CMK (cell line): Measurements from ENCODE around the gene TAS2R39.

Source experiments
- DNase-seq: peaks from one replicate; pipeline ENCODE4 v3.0.0-alpha.2; 2010; ENCODE audit warnings: low read depth

TAS2R39 gene

GRCh38 chr7:143216686-143217085 is 33.5 kb downstream of the TAS2R39 start:
- DNase-seq: no peak

- DNase-seq: no peak
These were observed 34.6 kb downstream of the TAS2R39 start for GRCh38 chr7:143217806-143218205.

GRCh38 chr7:143221286-143221685 is 38.1 kb downstream of the TAS2R39 start:
- DNase-seq: no peak

GRCh38 chr7:143221737-143222136 is 38.5 kb downstream of the TAS2R39 start, which contains the start of gene TAS2R40:
TSS of gene TAS2R40 (plus strand) at chr7:143222037. CDS start at chr7:143222079, 42 bp downstream.
- DNase-seq: no peak

GRCh38 chr7:143222782-143223181 is 39.6 kb downstream of the TAS2R39 start:
- no peak for DNase-seq

GRCh38 chr7:143223784-143224183 is 40.6 kb downstream of the TAS2R39 start:
- no peak for DNase-seq

GRCh38 chr7:143225047-143225446 is 41.8 kb downstream of the TAS2R39 start:
- no peak for DNase-seq

GRCh38 chr7:143227806-143228205 is 44.6 kb downstream of the TAS2R39 start:
- DNase-seq: no peak

GRCh38 chr7:143229054-143229790 is 46.0 kb downstream of the TAS2R39 start:
- DNase-seq: no peak

GRCh38 chr7:143230602-143231457 is 47.6 kb downstream of the TAS2R39 start:
- no peak for DNase-seq
